HG02623 (cell line): Measurements from ENCODE around the gene RASSF5.
A peak's percentile ranks its signal among the peaks of the same experiment; 100 is the strongest.

Experiments
- ATAC-seq: cut with Tn5 transposase; IDR thresholded peaks from one replicate; pipeline ENCODE4 v1.9.1; 2021; ENCODE audit warnings: moderate library complexity; ENCODE audit not compliant: unreplicated experiment

The RASSF5 gene

GRCh38 chr1:206583707-206584648 is 76.6 kb downstream of the RASSF5 start:
- ATAC-seq = no peak

GRCh38 chr1:206584683-206585082 is 77.4 kb downstream of the RASSF5 start:
- ATAC-seq = no peak

DNA sequence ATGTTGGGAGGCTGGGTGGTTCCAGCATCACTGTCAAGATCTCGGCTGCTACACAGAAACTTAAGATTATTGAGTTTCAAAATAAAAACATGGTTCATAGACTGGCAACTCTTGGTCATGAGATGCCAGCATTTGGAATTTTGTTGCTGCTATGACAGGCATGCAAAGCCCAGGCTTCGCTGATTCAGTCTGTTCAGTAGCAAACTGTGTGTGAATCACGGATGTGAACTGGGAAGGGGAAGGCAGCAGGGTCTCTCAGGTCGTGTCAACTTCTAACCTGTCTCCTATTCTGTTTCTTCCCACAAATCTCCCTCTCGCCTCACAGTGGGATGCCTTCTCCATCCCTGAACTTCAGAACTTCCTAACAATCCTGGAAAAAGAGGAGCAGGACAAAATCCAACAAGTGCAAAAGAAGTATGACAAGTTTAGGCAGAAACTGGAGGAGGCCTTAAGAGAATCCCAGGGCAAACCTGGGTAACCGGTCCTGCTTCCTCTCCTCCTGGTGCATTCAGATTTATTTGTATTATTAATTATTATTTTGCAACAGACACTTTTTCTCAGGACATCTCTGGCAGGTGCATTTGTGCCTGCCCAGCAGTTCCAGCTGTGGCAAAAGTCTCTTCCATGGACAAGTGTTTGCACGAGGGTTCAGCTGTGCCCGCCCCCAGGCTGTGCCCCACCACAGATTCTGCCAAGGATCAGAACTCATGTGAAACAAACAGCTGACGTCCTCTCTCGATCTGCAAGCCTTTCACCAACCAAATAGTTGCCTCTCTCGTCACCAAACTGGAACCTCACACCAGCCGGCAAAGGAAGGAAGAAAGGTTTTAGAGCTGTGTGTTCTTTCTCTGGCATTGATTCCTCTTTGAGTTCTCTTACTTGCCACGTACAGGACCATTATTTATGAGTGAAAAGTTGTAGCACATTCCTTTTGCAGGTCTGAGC is 79.4 kb downstream of the RASSF5 start:
- no peak for ATAC-seq

DNA sequence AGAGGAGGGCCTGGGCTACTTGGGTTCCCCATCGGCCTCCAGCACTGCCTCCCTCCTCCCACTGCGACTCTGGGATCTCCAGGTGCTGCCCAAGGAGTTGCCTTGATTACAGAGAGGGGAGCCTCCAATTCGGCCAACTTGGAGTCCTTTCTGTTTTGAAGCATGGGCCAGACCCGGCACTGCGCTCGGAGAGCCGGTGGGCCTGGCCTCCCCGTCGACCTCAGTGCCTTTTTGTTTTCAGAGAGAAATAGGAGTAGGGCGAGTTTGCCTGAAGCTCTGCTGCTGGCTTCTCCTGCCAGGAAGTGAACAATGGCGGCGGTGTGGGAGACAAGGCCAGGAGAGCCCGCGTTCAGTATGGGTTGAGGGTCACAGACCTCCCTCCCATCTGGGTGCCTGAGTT is 80.6 kb downstream of the RASSF5 start:
- no peak for ATAC-seq

DNA sequence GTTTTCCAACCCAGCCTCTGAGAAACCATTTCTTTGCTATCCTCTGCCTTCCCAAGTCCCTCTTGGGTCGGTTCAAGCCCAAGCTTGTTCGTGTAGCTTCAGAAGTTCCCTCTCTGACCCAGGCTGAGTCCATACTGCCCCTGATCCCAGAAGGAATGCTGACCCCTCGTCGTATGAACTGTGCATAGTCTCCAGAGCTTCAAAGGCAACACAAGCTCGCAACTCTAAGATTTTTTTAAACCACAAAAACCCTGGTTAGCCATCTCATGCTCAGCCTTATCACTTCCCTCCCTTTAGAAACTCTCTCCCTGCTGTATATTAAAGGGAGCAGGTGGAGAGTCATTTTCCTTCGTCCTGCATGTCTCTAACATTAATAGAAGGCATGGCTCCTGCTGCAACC is 81.2 kb downstream of the RASSF5 start:
- ATAC-seq = no peak

- ATAC-seq = no peak
Measured at GRCh38 chr1:206589206-206589605, 81.9 kb downstream of the RASSF5 start.

GRCh38 chr1:206590025-206590758 is 82.9 kb downstream of the RASSF5 start:
- no peak for ATAC-seq

DNA sequence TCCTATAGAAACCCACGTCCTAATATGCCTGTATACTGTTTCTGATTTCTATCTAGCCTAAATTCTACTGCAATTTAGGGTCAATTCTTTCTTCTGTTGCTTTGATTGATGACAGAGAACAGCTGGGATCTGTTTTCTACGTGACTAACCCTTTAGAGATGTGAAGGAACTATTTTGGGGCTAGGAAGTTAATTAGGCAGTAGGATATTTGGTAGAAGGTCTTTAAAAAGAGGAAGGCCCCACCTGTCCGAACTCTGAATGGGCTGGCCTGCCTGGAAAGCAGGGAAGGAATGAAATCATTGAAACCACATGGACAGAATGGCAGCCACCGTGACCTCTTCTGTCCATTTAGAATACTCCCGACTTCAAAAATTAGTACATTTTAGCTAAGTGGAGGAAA is 83.9 kb downstream of the RASSF5 start:
- ATAC-seq = no peak

DNA sequence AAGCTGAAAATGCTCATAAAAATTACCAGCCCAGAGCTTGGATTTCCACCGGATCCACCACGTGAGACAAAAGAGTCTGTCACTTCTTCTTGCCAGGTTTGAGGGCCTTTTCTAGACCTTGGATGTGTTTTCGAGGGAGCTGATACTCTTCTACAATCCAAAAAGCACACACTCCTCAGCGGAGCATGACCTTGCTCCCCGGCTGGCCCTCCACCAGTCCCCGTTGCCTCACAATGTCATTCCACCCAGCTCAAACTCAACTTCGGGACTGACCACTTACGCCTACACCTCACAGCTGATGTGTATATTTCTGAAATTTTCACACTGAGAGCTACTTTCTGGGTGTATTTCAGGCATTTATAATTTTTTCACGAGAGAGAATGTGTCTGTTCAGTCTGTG is 84.4 kb downstream of the RASSF5 start:
- no peak for ATAC-seq

- ATAC-seq = no peak
Measured at GRCh38 chr1:206593351-206593925, 86.1 kb downstream of the RASSF5 start.

- ATAC-seq = no peak
Measured at GRCh38 chr1:206595581-206596318, 88.4 kb downstream of the RASSF5 start.

DNA sequence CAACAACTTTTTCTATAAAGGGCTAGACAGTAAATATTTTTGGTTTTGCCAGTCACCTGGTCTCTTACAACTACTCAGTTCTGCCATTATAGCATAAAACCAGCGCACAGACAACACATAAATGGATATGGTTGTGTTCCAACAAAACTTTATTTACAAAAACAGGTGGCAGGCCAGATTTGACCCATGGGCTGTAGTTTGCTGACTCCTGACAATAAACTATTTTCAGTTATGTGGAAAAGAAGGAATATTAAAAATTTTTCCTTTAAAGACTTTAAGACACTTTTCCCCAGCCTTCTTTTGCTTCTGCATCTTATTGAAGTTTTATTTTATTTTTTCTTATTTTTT is 89.0 kb downstream of the RASSF5 start:
- ATAC-seq = no peak

DNA sequence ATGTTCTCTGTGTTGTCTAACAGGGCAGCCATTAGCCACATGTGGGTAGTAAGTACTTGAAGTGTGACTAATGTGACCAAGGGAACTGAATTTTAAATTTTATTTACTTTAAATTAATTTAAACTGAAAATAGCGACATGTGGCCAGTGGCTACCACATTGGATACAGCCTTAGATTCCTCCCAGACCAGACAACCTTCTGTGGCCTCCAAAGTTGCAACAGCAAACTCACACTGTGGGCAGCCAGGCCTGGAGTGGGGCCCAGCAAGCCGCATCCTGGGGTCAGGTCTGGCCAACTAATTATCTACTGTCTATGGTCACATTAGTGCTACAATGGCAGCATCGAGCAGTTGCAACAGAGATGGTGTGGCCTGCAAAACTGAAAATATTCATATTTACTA is 93.2 kb downstream of the RASSF5 start:
- no peak for ATAC-seq

GRCh38 chr1:206604861-206605260 is 97.5 kb downstream of the RASSF5 start:
- ATAC-seq = no peak

DNA sequence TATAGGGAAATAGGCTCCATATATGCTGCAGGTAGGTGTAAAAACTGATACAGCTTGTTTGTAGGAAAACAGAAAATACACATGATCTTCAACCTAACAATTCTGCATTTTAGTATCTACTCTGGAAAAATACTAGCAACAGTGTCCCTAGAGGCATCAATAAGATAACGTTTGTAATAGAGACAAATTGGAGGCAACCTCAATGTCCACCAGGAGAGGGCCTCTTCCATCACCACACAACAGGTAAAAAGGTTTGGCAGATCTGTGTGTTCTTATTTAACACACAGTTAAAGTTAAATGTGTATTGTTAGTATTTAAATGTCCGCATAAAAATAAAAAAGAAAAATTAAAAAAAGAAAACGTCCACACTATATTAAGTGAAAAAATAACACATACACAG is 99.5 kb downstream of the RASSF5 start:
- ATAC-seq = no peak

- ATAC-seq = no peak
Measured at GRCh38 chr1:206608108-206608698, 100.9 kb downstream of the RASSF5 start.

- ATAC-seq = no peak
Measured at GRCh38 chr1:206609229-206609991, 102.1 kb downstream of the RASSF5 start.

- ATAC-seq = peak; percentile 85
Measured at GRCh38 chr1:206612129-206612876, 105.0 kb downstream of the RASSF5 start, which contains the start of gene EIF2D. TSS of gene EIF2D (minus strand) at chr1:206612465. CDS start at chr1:206612342, 123 bp downstream.
